ENCODE data around the gene MAMDC4. TPM values are rescaled to one million over a fixed set of nuclear protein-coding genes. Genes with fewer than 3 reads are reported as not detected.

Gene MAMDC4
- total RNA-seq, 4 donors from 2014 or later: 30.8 to 50.4 (median 41.4) TPM

DNA sequence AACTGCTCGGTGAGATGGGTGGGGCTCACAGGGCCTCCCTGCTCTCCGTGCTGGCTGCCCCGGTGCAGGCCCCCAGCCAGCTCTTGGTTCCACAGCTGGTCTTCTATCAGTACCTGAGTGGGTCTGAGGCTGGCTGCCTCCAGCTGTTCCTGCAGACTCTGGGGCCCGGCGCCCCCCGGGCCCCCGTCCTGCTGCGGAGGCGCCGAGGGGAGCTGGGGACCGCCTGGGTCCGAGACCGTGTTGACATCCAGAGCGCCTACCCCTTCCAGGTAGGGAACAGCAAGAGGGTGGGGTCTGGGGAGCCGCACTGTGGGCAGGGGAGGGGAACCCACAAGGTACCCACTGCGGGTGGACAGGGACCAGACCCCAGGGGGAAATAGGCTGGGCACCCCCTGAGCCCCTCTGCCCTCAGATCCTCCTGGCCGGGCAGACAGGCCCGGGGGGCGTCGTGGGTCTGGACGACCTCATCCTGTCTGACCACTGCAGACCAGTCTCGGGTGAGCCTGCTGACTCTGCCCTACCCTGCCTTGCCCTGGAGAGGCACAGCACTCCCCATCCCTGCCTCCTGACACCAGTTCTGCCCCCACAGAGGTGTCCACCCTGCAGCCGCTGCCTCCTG is 2.8 kb downstream of the MAMDC4 start:
- Histone ChIP-seq H3K36me3 (peaks cover 0 to 11% (median 0%) of the 10 kb centered on the region in 3 donors), H3K27ac (no peak overlapping the region), H3K4me1 (peaks cover 4 to 53% (median 18%) of the 10 kb centered on the region in 4 donors)

DNA sequence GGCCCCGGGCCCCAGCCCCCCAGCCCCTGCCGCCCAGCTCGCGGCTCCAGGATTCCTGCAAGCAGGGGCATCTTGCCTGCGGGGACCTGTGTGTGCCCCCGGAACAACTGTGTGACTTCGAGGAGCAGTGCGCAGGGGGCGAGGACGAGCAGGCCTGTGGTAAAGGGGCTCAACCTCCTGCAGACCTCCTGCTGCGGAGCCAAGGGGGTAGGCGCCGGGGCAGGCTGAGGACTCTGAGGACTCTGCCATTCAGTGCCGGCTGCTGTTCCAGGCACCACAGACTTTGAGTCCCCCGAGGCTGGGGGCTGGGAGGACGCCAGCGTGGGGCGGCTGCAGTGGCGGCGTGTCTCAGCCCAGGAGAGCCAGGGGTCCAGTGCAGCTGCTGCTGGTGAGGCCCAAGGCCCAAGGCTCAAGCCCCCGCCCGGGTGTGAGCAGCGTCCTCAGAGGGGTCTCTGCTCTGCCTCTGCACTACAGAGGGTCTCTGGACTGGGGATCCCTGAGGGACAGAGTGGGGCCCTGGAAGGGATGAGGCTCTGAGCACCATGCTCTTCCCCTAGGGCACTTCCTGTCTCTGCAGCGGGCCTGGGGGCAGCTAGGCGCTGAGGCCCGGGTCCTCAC is 3.4 kb downstream of the MAMDC4 start:
- H3K4me1 ChIP-seq: peaks cover 0 to 53% (median 13%) of the 10 kb centered on the region in 4 donors
- H3K9me3 ChIP-seq: no peaks in the 10 kb centered on the region
- H3K27me3 ChIP-seq: no peaks in the 10 kb centered on the region
- no peak overlapping the region for H3K27ac ChIP-seq
- no peak overlapping the region for H3K4me3 ChIP-seq
- TF ChIP-seq POLR2A (IDR thresholded peaks at IDR 0.05): no peak
- TF ChIP-seq, protein P1, sequence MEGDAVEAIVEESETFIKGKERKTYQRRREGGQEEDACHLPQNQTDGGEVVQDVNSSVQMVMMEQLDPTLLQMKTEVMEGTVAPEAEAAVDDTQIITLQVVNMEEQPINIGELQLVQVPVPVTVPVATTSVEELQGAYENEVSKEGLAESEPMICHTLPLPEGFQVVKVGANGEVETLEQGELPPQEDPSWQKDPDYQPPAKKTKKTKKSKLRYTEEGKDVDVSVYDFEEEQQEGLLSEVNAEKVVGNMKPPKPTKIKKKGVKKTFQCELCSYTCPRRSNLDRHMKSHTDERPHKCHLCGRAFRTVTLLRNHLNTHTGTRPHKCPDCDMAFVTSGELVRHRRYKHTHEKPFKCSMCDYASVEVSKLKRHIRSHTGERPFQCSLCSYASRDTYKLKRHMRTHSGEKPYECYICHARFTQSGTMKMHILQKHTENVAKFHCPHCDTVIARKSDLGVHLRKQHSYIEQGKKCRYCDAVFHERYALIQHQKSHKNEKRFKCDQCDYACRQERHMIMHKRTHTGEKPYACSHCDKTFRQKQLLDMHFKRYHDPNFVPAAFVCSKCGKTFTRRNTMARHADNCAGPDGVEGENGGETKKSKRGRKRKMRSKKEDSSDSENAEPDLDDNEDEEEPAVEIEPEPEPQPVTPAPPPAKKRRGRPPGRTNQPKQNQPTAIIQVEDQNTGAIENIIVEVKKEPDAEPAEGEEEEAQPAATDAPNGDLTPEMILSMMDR (IDR thresholded peaks at IDR 0.05): no peak
- DNase-seq: peak in 1 of 3 donors; percentile 44
- peaks cover 0 to 6% (median 0%) of the 10 kb centered on the region in 3 donors for H3K36me3 ChIP-seq

More for the DNA sequence above, 2.8 kb downstream of the MAMDC4 start:
- H3K27me3 ChIP-seq: no peaks in the 10 kb centered on the region
- H3K9me3 ChIP-seq: no peaks in the 10 kb centered on the region
- no peak overlapping the region for H3K4me3 ChIP-seq
- TF ChIP-seq, protein P1 (IDR thresholded peaks at IDR 0.05): no peak
- TF ChIP-seq POLR2A (IDR thresholded peaks at IDR 0.05): no peak
- DNase-seq: peak in 1 of 3 donors; percentile 38

DNA sequence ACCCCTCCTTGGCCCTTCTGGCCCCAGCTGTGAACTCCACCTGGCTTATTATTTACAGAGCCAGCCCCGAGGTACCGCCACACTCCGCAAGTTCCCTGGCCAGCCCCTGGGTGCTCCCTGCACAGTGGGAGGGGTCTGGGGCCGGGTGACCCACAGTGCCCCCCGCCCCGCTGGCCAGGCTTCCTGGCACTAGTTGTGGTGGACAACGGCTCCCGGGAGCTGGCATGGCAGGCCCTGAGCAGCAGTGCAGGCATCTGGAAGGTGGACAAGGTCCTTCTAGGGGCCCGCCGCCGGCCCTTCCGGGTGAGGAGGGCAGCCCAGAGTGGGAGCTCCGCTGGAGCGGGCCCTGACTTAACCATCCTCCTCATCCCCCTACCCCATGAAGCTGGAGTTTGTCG is 3.9 kb downstream of the MAMDC4 start:
- no peak overlapping the region for H3K4me3 ChIP-seq
- DNase-seq: peak in 1 of 3 donors; percentile 53
- H3K36me3 ChIP-seq: peaks cover 0 to 4% (median 0%) of the 10 kb centered on the region in 3 donors
- no peak overlapping the region for H3K27ac ChIP-seq
- H3K4me1 ChIP-seq: peaks cover 0 to 55% (median 13%) of the 10 kb centered on the region in 4 donors
- TF ChIP-seq POLR2A (IDR thresholded peaks at IDR 0.05): no peak
- H3K27me3 ChIP-seq: no peaks in the 10 kb centered on the region
- H3K9me3 ChIP-seq: no peaks in the 10 kb centered on the region

DNA sequence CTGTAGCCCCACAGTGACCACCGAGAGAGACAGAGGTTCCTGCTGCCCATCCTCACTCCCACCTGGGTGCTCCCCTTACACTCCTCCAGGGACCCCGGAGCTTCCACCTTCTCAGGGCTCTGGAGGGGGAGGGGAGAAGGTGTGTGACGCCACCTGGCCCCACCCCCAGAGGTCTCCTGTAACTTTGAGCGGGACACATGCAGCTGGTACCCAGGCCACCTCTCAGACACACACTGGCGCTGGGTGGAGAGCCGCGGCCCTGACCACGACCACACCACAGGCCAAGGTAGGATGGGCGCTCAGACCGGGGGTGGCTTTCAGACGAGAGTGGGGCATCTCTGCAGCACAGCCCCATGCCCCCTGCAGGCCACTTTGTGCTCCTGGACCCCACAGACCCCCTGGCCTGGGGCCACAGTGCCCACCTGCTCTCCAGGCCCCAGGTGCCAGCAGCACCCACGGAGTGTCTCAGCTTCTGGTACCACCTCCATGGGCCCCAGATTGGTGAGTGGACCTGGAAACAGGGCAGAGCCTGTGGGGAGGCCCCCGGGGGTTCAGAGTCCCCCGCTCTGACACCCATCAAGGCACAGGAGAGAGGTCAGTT is 4.5 kb downstream of the MAMDC4 start:
- Histone ChIP-seq H3K9me3 (no peaks in the 10 kb centered on the region), H3K27me3 (no peaks in the 10 kb centered on the region), H3K27ac (peak overlapping the region in 2 of 4 donors; percentile 83 to 96), H3K4me3 (no peak overlapping the region), H3K36me3 (peaks cover 0 to 9% (median 0%) of the 10 kb centered on the region in 3 donors), H3K4me1 (peaks cover 0 to 55% (median 11%) of the 10 kb centered on the region in 4 donors)
- TF ChIP-seq, protein P1 (IDR thresholded peaks at IDR 0.05): peak in 1 of 6 experiments; percentile 4
- TF ChIP-seq POLR2A (IDR thresholded peaks at IDR 0.05): no peak
- DNase-seq: no peak

DNA sequence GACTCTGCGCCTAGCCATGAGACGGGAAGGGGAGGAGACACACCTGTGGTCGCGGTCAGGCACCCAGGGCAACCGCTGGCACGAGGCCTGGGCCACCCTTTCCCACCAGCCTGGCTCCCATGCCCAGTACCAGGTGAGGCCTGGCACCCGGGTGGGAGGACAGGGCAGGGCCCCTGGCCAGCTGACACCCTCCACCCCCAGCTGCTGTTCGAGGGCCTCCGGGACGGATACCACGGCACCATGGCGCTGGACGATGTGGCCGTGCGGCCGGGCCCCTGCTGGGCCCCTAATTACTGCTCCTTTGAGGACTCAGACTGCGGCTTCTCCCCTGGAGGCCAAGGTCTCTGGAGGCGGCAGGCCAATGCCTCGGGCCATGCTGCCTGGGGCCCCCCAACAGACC is 5.0 kb downstream of the MAMDC4 start:
- no peak overlapping the region for H3K4me3 ChIP-seq
- H3K36me3 ChIP-seq: peaks cover 0 to 14% (median 0%) of the 10 kb centered on the region in 3 donors
- H3K4me1 ChIP-seq: peaks cover 0 to 55% (median 10%) of the 10 kb centered on the region in 4 donors
- DNase-seq: peak in 1 of 3 donors; percentile 45
- no peaks in the 10 kb centered on the region for H3K27me3 ChIP-seq
- no peak for TF ChIP-seq POLR2A (IDR thresholded peaks at IDR 0.05)
- TF ChIP-seq, protein P1 (IDR thresholded peaks at IDR 0.05): no peak
- peak overlapping the region in 3 of 4 donors; percentile 83 to 96 (median 91) for H3K27ac ChIP-seq
- no peaks in the 10 kb centered on the region for H3K9me3 ChIP-seq
